ENCODE results near the gene AGBL1.

AGBL1 gene

GRCh38 chr15:86810329-86810728, 730.7 kb downstream of the AGBL1 start:
- no peak for DNase-seq (ENCODE audit: low read depth)
- no peak overlapping the region for H3K4me3 ChIP-seq (ENCODE audit: control insufficient read depth, low read depth, low read length)
- no peak for TF ChIP-seq CTCF (conservative IDR thresholded peaks at IDR 0.05; ENCODE audit: control insufficient read depth, insufficient read depth, low read depth, low read length)

- no peak overlapping the region for H3K4me3 ChIP-seq (ENCODE audit: control insufficient read depth, low read depth, low read length)
- DNase-seq (ENCODE audit: low read depth) = no peak
- TF ChIP-seq CTCF (conservative IDR thresholded peaks at IDR 0.05; ENCODE audit: control insufficient read depth, insufficient read depth, low read depth, low read length) = no peak
Observed at GRCh38 chr15:86813892-86814291, 734.2 kb downstream of the AGBL1 start.

- H3K4me3 ChIP-seq (ENCODE audit: control insufficient read depth, low read depth, low read length) = no peak overlapping the region
- DNase-seq (ENCODE audit: low read depth) = no peak
- no peak for TF ChIP-seq CTCF (conservative IDR thresholded peaks at IDR 0.05; ENCODE audit: control insufficient read depth, insufficient read depth, low read depth, low read length)
Observed at GRCh38 chr15:86829245-86829644, 749.6 kb downstream of the AGBL1 start.

GRCh38 chr15:86830304-86830703, 750.6 kb downstream of the AGBL1 start:
- no peak for TF ChIP-seq CTCF (conservative IDR thresholded peaks at IDR 0.05; ENCODE audit: control insufficient read depth, insufficient read depth, low read depth, low read length)
- no peak overlapping the region for H3K4me3 ChIP-seq (ENCODE audit: control insufficient read depth, low read depth, low read length)
- DNase-seq (ENCODE audit: low read depth) = no peak

- no peak overlapping the region for H3K4me3 ChIP-seq (ENCODE audit: control insufficient read depth, low read depth, low read length)
Observed at GRCh38 chr15:86833595-86833994, 753.9 kb downstream of the AGBL1 start.

GRCh38 chr15:86834115-86834863, 754.6 kb downstream of the AGBL1 start:
- TF ChIP-seq CTCF (conservative IDR thresholded peaks at IDR 0.05; ENCODE audit: control insufficient read depth, insufficient read depth, low read depth, low read length) = no peak
- DNase-seq (ENCODE audit: low read depth) = no peak
- no peak overlapping the region for H3K4me3 ChIP-seq (ENCODE audit: control insufficient read depth, low read depth, low read length)

More at GRCh38 chr15:86833595-86833994, 753.9 kb downstream of the AGBL1 start:
- no peak for TF ChIP-seq CTCF (conservative IDR thresholded peaks at IDR 0.05; ENCODE audit: control insufficient read depth, insufficient read depth, low read depth, low read length)
- no peak for DNase-seq (ENCODE audit: low read depth)

Measured in fibroblast of mammary gland (primary cell).